ENCODE data around the gene GALNTL6. TPM values are rescaled to one million over a fixed set of nuclear protein-coding genes. Genes with fewer than 3 reads are reported as not detected.

Gene GALNTL6
- polyA plus RNA-seq, 1 donor from 2014 or later, result 14.9 TPM

- Histone ChIP-seq H3K36me3 (ENCODE audit: insufficient read depth, low read length) (no peaks in the 10 kb centered on the region), H3K9me3 (ENCODE audit: low read length) (no peaks in the 10 kb centered on the region), H3F3A (ENCODE audit: insufficient read depth, low read length, poor library complexity, severe bottlenecking) (no peaks in the 10 kb centered on the region), H3K4me3 (ENCODE audit: low read length) (no peak overlapping the region), H3K27me3 (ENCODE audit: insufficient read depth, low read depth, low read length) (no peaks in the 10 kb centered on the region), H3K4me2 (ENCODE audit: low read length) (no peak overlapping the region), H4K20me1 (ENCODE audit: insufficient read depth) (no peaks in the 10 kb centered on the region), H3K9me2 (ENCODE audit: insufficient read depth, low read length) (no peaks in the 10 kb centered on the region), H3K9ac (ENCODE audit: low read length) (no peak overlapping the region), H2AFZ (ENCODE audit: low read depth, low read length) (no peak overlapping the region), H3K79me2 (replicated peaks; ENCODE audit: insufficient read depth, low read length) (no peaks in the 10 kb centered on the region), H3K27ac (ENCODE audit: low read length) (no peak overlapping the region)
- TF ChIP-seq TAF1 (IDR thresholded peaks at IDR 0.05; ENCODE audit: low read depth), result no peak
Observed at GRCh38 chr4:173056271-173056670, 1243.1 kb downstream of the GALNTL6 start.

GRCh38 chr4:173056710-173057109 is 1243.5 kb downstream of the GALNTL6 start:
- no peaks in the 10 kb centered on the region for H3K79me2 ChIP-seq (replicated peaks; ENCODE audit: insufficient read depth, low read length)
- H3K9ac ChIP-seq (ENCODE audit: low read length), result no peak overlapping the region
- TF ChIP-seq POLR2AphosphoS5 (IDR thresholded peaks at IDR 0.05) (no peak), RAD21 (conservative IDR thresholded peaks at IDR 0.05) (no peak), SMC3 (conservative IDR thresholded peaks at IDR 0.05; ENCODE audit: poor library complexity) (no peak), REST (IDR thresholded peaks at IDR 0.05; ENCODE audit: borderline replicate concordance) (no peak), EP300 (conservative IDR thresholded peaks at IDR 0.05; ENCODE audit: poor library complexity, severe bottlenecking) (no peak), TAF1 (IDR thresholded peaks at IDR 0.05; ENCODE audit: low read depth) (no peak), MXI1 (conservative IDR thresholded peaks at IDR 0.05; ENCODE audit: poor library complexity, severe bottlenecking) (no peak), EZH2 (IDR thresholded peaks at IDR 0.05; ENCODE audit: borderline replicate concordance, insufficient read depth, low read length, poor library complexity, severe bottlenecking) (no peak)
- TF ChIP-seq, protein P1, sequence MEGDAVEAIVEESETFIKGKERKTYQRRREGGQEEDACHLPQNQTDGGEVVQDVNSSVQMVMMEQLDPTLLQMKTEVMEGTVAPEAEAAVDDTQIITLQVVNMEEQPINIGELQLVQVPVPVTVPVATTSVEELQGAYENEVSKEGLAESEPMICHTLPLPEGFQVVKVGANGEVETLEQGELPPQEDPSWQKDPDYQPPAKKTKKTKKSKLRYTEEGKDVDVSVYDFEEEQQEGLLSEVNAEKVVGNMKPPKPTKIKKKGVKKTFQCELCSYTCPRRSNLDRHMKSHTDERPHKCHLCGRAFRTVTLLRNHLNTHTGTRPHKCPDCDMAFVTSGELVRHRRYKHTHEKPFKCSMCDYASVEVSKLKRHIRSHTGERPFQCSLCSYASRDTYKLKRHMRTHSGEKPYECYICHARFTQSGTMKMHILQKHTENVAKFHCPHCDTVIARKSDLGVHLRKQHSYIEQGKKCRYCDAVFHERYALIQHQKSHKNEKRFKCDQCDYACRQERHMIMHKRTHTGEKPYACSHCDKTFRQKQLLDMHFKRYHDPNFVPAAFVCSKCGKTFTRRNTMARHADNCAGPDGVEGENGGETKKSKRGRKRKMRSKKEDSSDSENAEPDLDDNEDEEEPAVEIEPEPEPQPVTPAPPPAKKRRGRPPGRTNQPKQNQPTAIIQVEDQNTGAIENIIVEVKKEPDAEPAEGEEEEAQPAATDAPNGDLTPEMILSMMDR (IDR thresholded peaks at IDR 0.05; ENCODE audit: poor library complexity, severe bottlenecking), result no peak
- no peak overlapping the region for H3K4me2 ChIP-seq (ENCODE audit: low read length)
- no peak overlapping the region for H3K4me3 ChIP-seq (ENCODE audit: low read length)
- no peaks in the 10 kb centered on the region for H3F3A ChIP-seq (ENCODE audit: insufficient read depth, low read length, poor library complexity, severe bottlenecking)
- H3K27ac ChIP-seq (ENCODE audit: low read length), result no peak overlapping the region
- no peak overlapping the region for H2AFZ ChIP-seq (ENCODE audit: low read depth, low read length)
- H4K20me1 ChIP-seq (ENCODE audit: insufficient read depth), result no peaks in the 10 kb centered on the region
- no peaks in the 10 kb centered on the region for H3K27me3 ChIP-seq (ENCODE audit: insufficient read depth, low read depth, low read length)
- no peaks in the 10 kb centered on the region for H3K9me3 ChIP-seq (ENCODE audit: low read length)
- no peaks in the 10 kb centered on the region for H3K9me2 ChIP-seq (ENCODE audit: insufficient read depth, low read length)
- H3K36me3 ChIP-seq (ENCODE audit: insufficient read depth, low read length), result no peaks in the 10 kb centered on the region

DNA sequence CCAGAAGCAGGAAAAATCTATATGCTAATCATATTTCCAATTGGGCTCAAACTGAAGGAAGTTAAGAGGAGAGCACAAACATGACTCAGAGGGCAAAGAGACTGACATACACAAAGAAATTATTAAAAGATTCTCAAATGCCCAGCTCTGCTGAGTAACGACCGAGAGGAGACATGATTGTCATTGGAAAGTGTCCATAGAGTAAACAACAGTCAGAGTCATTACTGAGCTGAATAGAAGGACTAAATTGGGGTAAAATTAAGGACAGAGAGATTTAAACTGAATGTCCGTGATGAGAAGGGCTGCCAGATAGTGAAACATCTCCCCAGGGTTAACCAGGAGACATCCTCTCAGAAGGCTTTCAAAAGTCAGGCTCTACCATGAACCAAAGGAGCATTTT is 1244.2 kb downstream of the GALNTL6 start:
- Histone ChIP-seq H3K79me2 (replicated peaks; ENCODE audit: insufficient read depth, low read length) (no peaks in the 10 kb centered on the region), H3K9me3 (ENCODE audit: low read length) (no peaks in the 10 kb centered on the region), H3K9ac (ENCODE audit: low read length) (no peak overlapping the region), H3K4me3 (ENCODE audit: low read length) (no peak overlapping the region), H3K36me3 (ENCODE audit: insufficient read depth, low read length) (no peaks in the 10 kb centered on the region), H4K20me1 (ENCODE audit: insufficient read depth) (no peaks in the 10 kb centered on the region), H2AFZ (ENCODE audit: low read depth, low read length) (no peak overlapping the region), H3F3A (ENCODE audit: insufficient read depth, low read length, poor library complexity, severe bottlenecking) (no peaks in the 10 kb centered on the region), H3K9me2 (ENCODE audit: insufficient read depth, low read length) (no peaks in the 10 kb centered on the region), H3K27me3 (ENCODE audit: insufficient read depth, low read depth, low read length) (no peaks in the 10 kb centered on the region), H3K27ac (ENCODE audit: low read length) (no peak overlapping the region), H3K4me2 (ENCODE audit: low read length) (no peak overlapping the region)
- no peak for TF ChIP-seq TAF1 (IDR thresholded peaks at IDR 0.05; ENCODE audit: low read depth)
- no peak for TF ChIP-seq MXI1 (conservative IDR thresholded peaks at IDR 0.05; ENCODE audit: poor library complexity, severe bottlenecking)
- no peak for TF ChIP-seq REST (IDR thresholded peaks at IDR 0.05; ENCODE audit: borderline replicate concordance)
- no peak for TF ChIP-seq POLR2AphosphoS5 (IDR thresholded peaks at IDR 0.05)
